ENCODE measurements around the gene FCGR1A. TPM values are rescaled to one million over a fixed set of nuclear protein-coding genes. Genes with fewer than 3 reads are reported as not detected.
"Not testable (repeated sequence)": the region's sequence is repeated elsewhere in the genome, so short reads cannot be mapped to it uniquely, and the experiment has no call there.

FCGR1A gene
- total RNA-seq (2014; rRNA removed; shearing (Covaris generic); ENCODE audit: low replicate concordance): not detected in 2 replicates

DNA sequence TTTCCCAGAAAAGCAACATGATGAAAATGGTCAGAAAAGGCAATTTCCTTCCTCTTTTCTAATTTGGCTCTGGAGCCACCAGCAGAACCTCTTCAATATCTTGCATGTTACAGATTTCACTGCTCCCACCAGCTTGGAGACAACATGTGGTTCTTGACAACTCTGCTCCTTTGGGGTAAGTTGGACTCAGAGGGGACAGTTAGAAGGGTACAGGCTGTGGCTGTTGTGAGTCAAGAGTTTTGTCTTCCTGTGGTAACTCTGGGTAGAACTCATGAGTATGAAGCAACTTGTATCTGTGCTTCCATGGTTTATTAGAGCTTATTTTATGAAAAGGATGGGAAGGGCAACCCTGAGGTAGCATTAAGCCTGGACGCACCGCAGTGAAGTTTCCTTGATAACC, at the start of gene FCGR1A:
FCGR1A (plus strand) TSS at position 95 of the 400 bp plus-strand sequence; CDS start at position 145, 50 bp downstream.
- not testable (repeated sequence) for H3K9me3 ChIP-seq (ENCODE audit: low read length); DNase-seq; H3K9ac ChIP-seq (ENCODE audit: low read length); H3K4me2 ChIP-seq (ENCODE audit: low read depth, low read length, poor library complexity, severe bottlenecking); H3K36me3 ChIP-seq (ENCODE audit: insufficient read depth, low read length); H3K4me1 ChIP-seq (ENCODE audit: low read length); H3K9me2 ChIP-seq (replicated peaks; ENCODE audit: insufficient read depth, low read length); H3K27ac ChIP-seq (ENCODE audit: low read length); H3K79me2 ChIP-seq (ENCODE audit: low read length); H4K20me1 ChIP-seq (ENCODE audit: insufficient read depth, low read depth, low read length); H2AFZ ChIP-seq (ENCODE audit: low read length); H3K27me3 ChIP-seq (ENCODE audit: low read length); H3K4me3 ChIP-seq (ENCODE audit: low read length)

DNA sequence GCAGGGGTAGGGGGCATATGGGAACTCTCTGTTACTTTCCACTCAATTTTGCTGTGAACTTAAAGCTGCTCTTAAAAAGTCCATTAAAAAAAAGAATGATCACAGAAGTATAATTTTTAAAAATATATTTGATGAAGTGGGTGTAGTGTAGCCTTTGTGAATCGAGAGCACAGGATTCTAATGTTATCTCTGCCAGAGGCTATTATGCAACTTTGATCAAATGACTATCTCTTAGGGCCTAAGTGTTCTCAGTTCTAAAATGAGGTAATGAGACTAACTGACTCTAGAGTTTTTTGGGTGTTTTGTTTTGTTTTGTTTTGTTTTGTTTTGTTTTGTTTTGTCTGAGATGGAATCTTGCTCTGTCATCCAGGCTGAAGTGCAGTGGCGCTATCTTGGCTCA, 49.7 kb upstream of the FCGR1A start:
- not testable (repeated sequence) for H4K20me1 ChIP-seq (ENCODE audit: insufficient read depth, low read depth, low read length); H3K9ac ChIP-seq (ENCODE audit: low read length); H2AFZ ChIP-seq (ENCODE audit: low read length); H3K27me3 ChIP-seq (ENCODE audit: low read length); H3K36me3 ChIP-seq (ENCODE audit: insufficient read depth, low read length); H3K9me2 ChIP-seq (replicated peaks; ENCODE audit: insufficient read depth, low read length); H3K27ac ChIP-seq (ENCODE audit: low read length); H3K79me2 ChIP-seq (ENCODE audit: low read length); H3K4me1 ChIP-seq (ENCODE audit: low read length); H3K4me2 ChIP-seq (ENCODE audit: low read depth, low read length, poor library complexity, severe bottlenecking); H3K9me3 ChIP-seq (ENCODE audit: low read length); H3K4me3 ChIP-seq (ENCODE audit: low read length); DNase-seq

DNA sequence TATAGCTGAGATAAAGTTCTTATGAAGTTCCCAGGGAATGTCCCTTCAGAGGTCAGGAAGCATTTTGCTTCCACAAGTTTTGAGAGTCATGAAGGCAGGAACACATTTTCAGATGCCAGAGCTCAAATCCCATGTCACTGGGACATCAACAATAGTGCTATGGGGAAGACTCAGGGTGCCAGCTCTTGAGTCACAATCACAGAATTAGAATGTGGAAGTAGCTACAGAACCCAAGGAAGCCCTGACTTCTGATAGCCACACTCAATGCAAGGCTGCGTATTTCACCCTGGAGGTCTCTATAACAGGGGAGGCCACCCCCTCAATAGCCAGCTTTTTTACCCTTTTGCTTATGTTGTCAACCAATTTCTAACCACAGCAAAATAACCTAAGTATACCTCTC, 47.8 kb upstream of the FCGR1A start:
- not testable (repeated sequence) for H3K9me3 ChIP-seq (ENCODE audit: low read length); H3K9ac ChIP-seq (ENCODE audit: low read length); H2AFZ ChIP-seq (ENCODE audit: low read length); H3K27ac ChIP-seq (ENCODE audit: low read length); H3K27me3 ChIP-seq (ENCODE audit: low read length); H3K79me2 ChIP-seq (ENCODE audit: low read length); H3K9me2 ChIP-seq (replicated peaks; ENCODE audit: insufficient read depth, low read length); H3K36me3 ChIP-seq (ENCODE audit: insufficient read depth, low read length); H3K4me3 ChIP-seq (ENCODE audit: low read length); H3K4me1 ChIP-seq (ENCODE audit: low read length); DNase-seq; H4K20me1 ChIP-seq (ENCODE audit: insufficient read depth, low read depth, low read length); H3K4me2 ChIP-seq (ENCODE audit: low read depth, low read length, poor library complexity, severe bottlenecking)

DNA sequence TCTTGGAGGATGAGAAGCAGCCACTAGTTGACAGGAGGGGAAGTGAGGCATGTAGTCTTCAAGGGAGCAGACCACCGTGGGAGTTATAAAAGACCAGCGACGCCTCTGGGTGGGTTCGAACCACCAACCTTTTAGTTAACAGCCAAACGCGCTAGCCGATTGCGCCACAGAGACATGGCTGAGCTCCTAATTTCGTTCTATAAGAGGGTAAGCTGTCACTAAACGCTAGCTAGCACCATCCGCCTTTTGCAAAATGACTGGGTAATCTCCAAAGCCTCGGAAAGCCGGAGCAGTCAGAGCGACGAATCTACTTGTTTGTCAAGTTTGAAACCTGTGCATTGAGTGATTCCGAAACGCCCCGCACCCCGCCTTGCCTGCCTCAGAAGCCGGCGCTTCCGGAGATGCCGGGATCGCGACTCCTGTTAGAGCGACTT, 42.3 kb upstream of the FCGR1A start:
- H3K27me3 ChIP-seq (ENCODE audit: low read length); H3K79me2 ChIP-seq (ENCODE audit: low read length); H3K4me2 ChIP-seq (ENCODE audit: low read depth, low read length, poor library complexity, severe bottlenecking); H4K20me1 ChIP-seq (ENCODE audit: insufficient read depth, low read depth, low read length); DNase-seq; H3K4me3 ChIP-seq (ENCODE audit: low read length); H3K9me2 ChIP-seq (replicated peaks; ENCODE audit: insufficient read depth, low read length); H3K36me3 ChIP-seq (ENCODE audit: insufficient read depth, low read length); H3K27ac ChIP-seq (ENCODE audit: low read length); H3K4me1 ChIP-seq (ENCODE audit: low read length); H3K9ac ChIP-seq (ENCODE audit: low read length); H3K9me3 ChIP-seq (ENCODE audit: low read length); H2AFZ ChIP-seq (ENCODE audit: low read length): not testable (repeated sequence)

DNA sequence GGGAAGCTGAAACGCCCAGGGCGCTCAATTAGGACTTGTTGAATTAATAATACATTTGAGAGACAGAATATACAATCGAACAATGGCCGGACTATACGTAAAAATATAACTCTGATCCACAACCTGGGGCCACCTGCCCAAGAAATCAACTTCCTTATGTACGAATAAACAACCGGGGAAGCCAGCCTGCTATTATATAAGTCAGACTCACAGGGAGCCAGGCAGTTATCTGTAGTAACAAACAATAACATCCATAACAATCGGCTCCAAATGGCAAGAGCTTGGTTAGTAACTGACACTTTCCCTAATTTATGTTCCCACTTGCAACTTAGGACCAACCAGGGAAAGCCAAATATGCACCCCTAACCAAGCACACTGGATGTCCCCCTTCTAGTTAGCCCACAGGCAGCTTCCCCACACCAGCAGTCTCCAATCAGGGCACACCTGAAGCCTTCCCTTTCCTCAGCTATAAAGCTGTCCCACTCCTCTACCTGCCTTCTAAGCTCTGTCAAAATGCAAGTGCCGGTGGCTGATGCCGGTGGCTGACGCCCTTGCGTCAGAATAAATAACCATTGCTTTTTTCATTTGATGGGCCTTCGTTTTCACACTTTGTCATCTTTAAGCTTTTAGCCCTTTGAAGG, 41.8 kb upstream of the FCGR1A start:
- not testable (repeated sequence) for H3K4me1 ChIP-seq (ENCODE audit: low read length); H2AFZ ChIP-seq (ENCODE audit: low read length); H4K20me1 ChIP-seq (ENCODE audit: insufficient read depth, low read depth, low read length); H3K36me3 ChIP-seq (ENCODE audit: insufficient read depth, low read length); H3K9me3 ChIP-seq (ENCODE audit: low read length); H3K9ac ChIP-seq (ENCODE audit: low read length); H3K4me2 ChIP-seq (ENCODE audit: low read depth, low read length, poor library complexity, severe bottlenecking); H3K27me3 ChIP-seq (ENCODE audit: low read length); H3K27ac ChIP-seq (ENCODE audit: low read length); H3K4me3 ChIP-seq (ENCODE audit: low read length); H3K79me2 ChIP-seq (ENCODE audit: low read length); DNase-seq; H3K9me2 ChIP-seq (replicated peaks; ENCODE audit: insufficient read depth, low read length)

DNA sequence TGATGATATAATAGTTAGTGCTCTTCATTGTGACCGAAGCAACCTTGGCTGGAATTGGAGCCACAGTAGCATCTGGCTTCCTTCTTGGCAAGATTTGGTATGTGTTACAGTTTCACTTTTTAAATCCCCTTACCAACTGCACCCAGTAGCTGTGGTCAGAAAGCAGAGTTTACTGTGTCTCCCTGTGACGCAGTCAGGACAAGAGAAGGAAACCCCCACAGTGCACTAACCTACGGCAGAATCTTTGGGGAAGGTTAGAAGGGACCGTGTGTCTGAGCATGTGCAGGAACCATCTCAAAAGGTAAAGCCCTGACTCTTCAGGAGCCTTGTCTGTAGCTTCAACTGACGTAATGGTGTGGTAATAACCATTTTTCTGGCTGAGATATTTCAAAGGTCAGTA, 40.6 kb upstream of the FCGR1A start:
- H3K36me3 ChIP-seq (ENCODE audit: insufficient read depth, low read length); DNase-seq; H2AFZ ChIP-seq (ENCODE audit: low read length); H4K20me1 ChIP-seq (ENCODE audit: insufficient read depth, low read depth, low read length); H3K79me2 ChIP-seq (ENCODE audit: low read length); H3K9me3 ChIP-seq (ENCODE audit: low read length); H3K4me2 ChIP-seq (ENCODE audit: low read depth, low read length, poor library complexity, severe bottlenecking); H3K4me1 ChIP-seq (ENCODE audit: low read length); H3K27ac ChIP-seq (ENCODE audit: low read length); H3K27me3 ChIP-seq (ENCODE audit: low read length); H3K9ac ChIP-seq (ENCODE audit: low read length); H3K4me3 ChIP-seq (ENCODE audit: low read length); H3K9me2 ChIP-seq (replicated peaks; ENCODE audit: insufficient read depth, low read length): not testable (repeated sequence)

DNA sequence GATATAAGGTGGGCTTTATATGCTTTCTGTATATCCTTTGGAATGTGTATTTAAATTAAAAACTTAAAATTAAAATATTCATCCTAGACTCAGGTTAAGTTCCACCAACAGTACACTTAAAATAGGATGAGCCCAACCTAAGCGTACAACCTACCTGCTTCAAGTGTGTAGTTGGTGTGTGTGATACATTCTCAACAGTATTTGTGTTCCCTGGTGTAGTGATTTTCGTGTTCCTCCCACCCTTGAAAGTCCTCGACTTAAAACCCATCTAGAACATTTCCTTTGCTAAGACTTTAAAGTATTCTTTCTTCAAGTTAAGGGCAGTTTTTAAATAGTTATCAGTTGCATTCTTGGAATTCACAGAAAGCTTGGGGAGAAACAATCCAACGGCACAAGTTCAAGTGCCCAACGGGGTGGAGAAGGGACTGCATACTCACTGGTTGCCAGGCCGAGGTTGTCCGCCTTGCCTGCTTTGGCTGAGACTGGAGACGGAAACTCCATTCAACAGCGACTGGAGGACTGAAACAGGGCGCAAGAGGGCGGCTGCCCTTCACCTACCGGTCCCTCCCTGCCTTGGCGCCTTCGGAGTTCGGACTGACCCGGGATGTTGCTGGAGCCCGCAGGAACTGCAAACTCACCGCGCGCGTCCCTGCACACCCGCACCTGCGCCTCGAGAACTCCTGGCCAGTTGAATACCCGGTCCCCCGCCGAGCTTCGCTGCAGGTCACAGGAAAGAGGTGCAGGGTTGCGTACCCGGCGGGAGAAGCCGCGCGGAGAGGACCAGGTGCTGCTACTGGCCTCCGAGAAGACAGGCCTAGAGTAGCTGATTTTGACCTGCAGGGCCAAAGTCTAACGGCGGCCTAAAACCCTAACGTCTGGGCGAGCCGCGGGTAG, 35.8 kb upstream of the FCGR1A start:
- not testable (repeated sequence) for H3K9ac ChIP-seq (ENCODE audit: low read length); DNase-seq; H2AFZ ChIP-seq (ENCODE audit: low read length); H3K4me3 ChIP-seq (ENCODE audit: low read length); H3K27me3 ChIP-seq (ENCODE audit: low read length); H3K9me3 ChIP-seq (ENCODE audit: low read length); H3K79me2 ChIP-seq (ENCODE audit: low read length); H4K20me1 ChIP-seq (ENCODE audit: insufficient read depth, low read depth, low read length); H3K4me1 ChIP-seq (ENCODE audit: low read length); H3K36me3 ChIP-seq (ENCODE audit: insufficient read depth, low read length); H3K27ac ChIP-seq (ENCODE audit: low read length); H3K9me2 ChIP-seq (replicated peaks; ENCODE audit: insufficient read depth, low read length); H3K4me2 ChIP-seq (ENCODE audit: low read depth, low read length, poor library complexity, severe bottlenecking)

DNA sequence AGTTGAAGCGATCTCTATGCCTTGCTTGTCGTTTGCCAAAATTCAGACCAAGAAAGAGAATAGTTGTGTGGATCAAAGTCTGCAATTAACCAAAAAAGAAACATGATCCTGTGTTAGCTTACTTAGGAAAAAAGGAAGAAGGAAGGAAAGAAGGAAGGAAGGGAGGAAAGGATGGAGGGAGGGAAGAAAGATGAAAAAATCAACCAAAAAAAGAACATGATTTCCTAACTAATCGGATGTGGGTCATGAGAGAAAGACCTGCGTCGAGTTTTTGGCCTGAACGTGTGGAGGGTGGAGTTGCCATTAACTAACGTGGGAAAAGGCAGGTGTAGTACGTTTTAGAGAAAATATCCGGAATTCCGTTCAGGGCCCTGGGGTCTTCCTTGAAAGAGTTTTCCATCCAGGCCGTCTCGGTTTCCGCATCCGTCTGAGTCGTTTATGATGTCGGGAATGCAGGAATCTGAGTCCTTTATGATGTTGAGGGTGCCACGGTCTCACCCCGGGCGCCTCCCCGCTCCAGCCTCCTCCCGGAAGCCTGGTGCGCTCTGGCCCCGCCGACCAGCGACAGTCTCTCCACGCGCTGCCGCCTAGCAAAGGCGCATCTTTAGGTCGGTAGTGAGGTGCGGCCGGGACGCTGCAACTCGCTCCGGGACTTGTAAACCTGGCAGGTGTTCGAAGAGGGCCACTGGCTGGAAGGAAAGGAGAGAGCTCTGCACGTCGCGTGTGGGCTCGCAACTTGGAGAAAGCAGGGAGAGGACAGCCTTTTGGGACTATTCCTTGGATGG, 34.9 kb upstream of the FCGR1A start:
- not testable (repeated sequence) for H3K4me2 ChIP-seq (ENCODE audit: low read depth, low read length, poor library complexity, severe bottlenecking); H3K4me1 ChIP-seq (ENCODE audit: low read length)

More for the DNA sequence above, 34.9 kb upstream of the FCGR1A start:
- not testable (repeated sequence) for DNase-seq; H3K4me3 ChIP-seq (ENCODE audit: low read length); H3K36me3 ChIP-seq (ENCODE audit: insufficient read depth, low read length); H3K9me3 ChIP-seq (ENCODE audit: low read length); H2AFZ ChIP-seq (ENCODE audit: low read length); H3K9me2 ChIP-seq (replicated peaks; ENCODE audit: insufficient read depth, low read length); H3K27ac ChIP-seq (ENCODE audit: low read length); H3K27me3 ChIP-seq (ENCODE audit: low read length); H4K20me1 ChIP-seq (ENCODE audit: insufficient read depth, low read depth, low read length); H3K9ac ChIP-seq (ENCODE audit: low read length); H3K79me2 ChIP-seq (ENCODE audit: low read length)

Data from Karpas-422 (cell line).